GM19455 (cell line): ENCODE measurements around the gene BLOC1S4.

ENCODE experiments used
- ATAC-seq: cut with Tn5 transposase; IDR thresholded peaks from one replicate; pipeline ENCODE4 v1.9.1; 2021; ENCODE audit not compliant: unreplicated experiment

The BLOC1S4 gene

GRCh38 chr4:6761649-6762615, 46.0 kb downstream of the BLOC1S4 start:
- no peak for ATAC-seq

DNA sequence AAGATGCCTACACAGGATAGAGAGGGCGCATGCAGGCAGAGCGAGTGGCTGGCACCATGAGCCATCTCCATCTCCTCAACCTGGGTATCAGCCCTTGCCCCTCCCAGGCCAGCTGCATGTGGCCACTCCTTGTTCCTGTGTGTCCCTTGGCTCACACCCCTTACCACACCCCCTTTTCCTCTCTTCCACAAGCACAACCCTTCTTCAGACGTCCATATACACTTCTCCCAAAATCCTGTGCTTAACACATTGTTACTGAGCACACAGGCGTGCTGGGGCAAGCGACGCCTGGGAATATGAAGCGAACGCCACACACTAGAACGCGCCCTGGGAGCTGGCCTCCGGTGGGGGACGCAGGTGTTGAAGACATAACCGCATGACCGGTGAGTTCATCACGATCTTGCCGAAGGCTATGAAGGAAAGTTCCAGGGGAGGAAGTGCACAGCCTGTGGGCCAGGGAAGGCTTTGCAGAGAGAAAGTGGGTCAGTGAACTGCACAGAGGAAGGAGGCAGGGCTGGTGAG, 47.4 kb downstream of the BLOC1S4 start:
- ATAC-seq = no peak

- no peak for ATAC-seq
Measured at GRCh38 chr4:6764976-6765620, 49.1 kb downstream of the BLOC1S4 start.

GRCh38 chr4:6765703-6766102, 49.7 kb downstream of the BLOC1S4 start:
- ATAC-seq = no peak
